Lower leg skin (tissue), 3 donors: ENCODE data around the gene PTPRC.

ENCODE experiments used
- POLR2A ChIP-seq, 2 donors: fragments of 450-650 bp; IDR thresholded peaks; one replicate each; pipeline ENCODE4 v1.6.1; 2016 to 2017; ENCODE audit warnings: antibody characterized with exemption in 2 of 2, mild to moderate bottlenecking in 1 of 2, moderate library complexity in 1 of 2
- TF ChIP-seq, protein P1 (sequence below), 3 donors: fragments of 450-650 bp; IDR thresholded peaks; one replicate each; pipeline ENCODE4 v1.5.1; 2016; ENCODE audit warnings: antibody characterized with exemption in 3 of 3, mild to moderate bottlenecking in 3 of 3, moderate library complexity in 2 of 3

GRCh38 chr1:198598796-198599321 lies 40.0 kb upstream of the PTPRC start:
- no peak for TF ChIP-seq POLR2A (IDR thresholded peaks at IDR 0.05)
- TF ChIP-seq, protein P1, sequence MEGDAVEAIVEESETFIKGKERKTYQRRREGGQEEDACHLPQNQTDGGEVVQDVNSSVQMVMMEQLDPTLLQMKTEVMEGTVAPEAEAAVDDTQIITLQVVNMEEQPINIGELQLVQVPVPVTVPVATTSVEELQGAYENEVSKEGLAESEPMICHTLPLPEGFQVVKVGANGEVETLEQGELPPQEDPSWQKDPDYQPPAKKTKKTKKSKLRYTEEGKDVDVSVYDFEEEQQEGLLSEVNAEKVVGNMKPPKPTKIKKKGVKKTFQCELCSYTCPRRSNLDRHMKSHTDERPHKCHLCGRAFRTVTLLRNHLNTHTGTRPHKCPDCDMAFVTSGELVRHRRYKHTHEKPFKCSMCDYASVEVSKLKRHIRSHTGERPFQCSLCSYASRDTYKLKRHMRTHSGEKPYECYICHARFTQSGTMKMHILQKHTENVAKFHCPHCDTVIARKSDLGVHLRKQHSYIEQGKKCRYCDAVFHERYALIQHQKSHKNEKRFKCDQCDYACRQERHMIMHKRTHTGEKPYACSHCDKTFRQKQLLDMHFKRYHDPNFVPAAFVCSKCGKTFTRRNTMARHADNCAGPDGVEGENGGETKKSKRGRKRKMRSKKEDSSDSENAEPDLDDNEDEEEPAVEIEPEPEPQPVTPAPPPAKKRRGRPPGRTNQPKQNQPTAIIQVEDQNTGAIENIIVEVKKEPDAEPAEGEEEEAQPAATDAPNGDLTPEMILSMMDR (IDR thresholded peaks at IDR 0.05), result no peak
